CD4-positive, alpha-beta memory T cell (primary cell): Measurements from ENCODE around the gene PACRG. TPM values are rescaled to one million over a fixed set of nuclear protein-coding genes. Genes with fewer than 3 reads are reported as not detected.

Source experiments
- CTCF ChIA-PET: fragments of 350-600 bp; sonication (Branson Sonifier 250); formaldehyde crosslinking; loops from one replicate; lab custom pipeline; 2021; ENCODE audit warnings: inconsistent platforms; ENCODE audit not compliant: partially characterized antibody; lab: Charles Lee
- POLR2A ChIA-PET: fragments of 350-600 bp; sonication (Branson Sonifier 250); formaldehyde crosslinking; loops from one replicate; lab custom pipeline; 2021; ENCODE audit not compliant: partially characterized antibody; lab: Charles Lee
- DNase-seq, 5 donors: peaks; one replicate each; pipeline versions ENCODE4 v3.0.0 to v3.0.0-alpha.2; 2020 to 2022; ENCODE audit warnings: mixed read lengths in 1 of 5
- H3K27ac ChIP-seq: one replicate; pipeline ENCODE4 v1.7.0; 2013; ENCODE audit warnings: low read depth, low read length
- H3K27me3 ChIP-seq: 2 replicates; pipeline ENCODE4 v1.7.0; 2013; ENCODE audit warnings: mild to moderate bottlenecking, low read length, moderate library complexity; ENCODE audit not compliant: insufficient read depth
- H3K36me3 ChIP-seq: 2 replicates; pipeline ENCODE4 v1.7.0; 2013; ENCODE audit warnings: mild to moderate bottlenecking, low read length, moderate library complexity; ENCODE audit not compliant: insufficient read depth
- H3K4me1 ChIP-seq: 2 replicates; pipeline ENCODE4 v1.7.0; 2013; ENCODE audit warnings: mild to moderate bottlenecking, low read length, moderate library complexity; ENCODE audit not compliant: insufficient read depth
- H3K4me3 ChIP-seq, 2 donors: one replicate each; pipeline ENCODE4 v1.7.0; 2013; ENCODE audit warnings: low read length in 2 of 2, mild to moderate bottlenecking in 1 of 2
- H3K9me3 ChIP-seq, 2 donors: one replicate each; pipeline ENCODE4 v1.7.0; 2013; ENCODE audit warnings: low read length in 2 of 2, control low read depth in 1 of 2; ENCODE audit not compliant: control insufficient read depth in 1 of 2
- H3K27ac Mint-ChIP-seq, 7 donors: one replicate each; pipeline ENCODE4 v1.8.0; 2020 to 2021; ENCODE audit warnings: mixed read lengths in 7 of 7, mild to moderate bottlenecking in 6 of 7, inconsistent platforms in 3 of 7, moderate library complexity in 3 of 7
- H3K27me3 Mint-ChIP-seq, 2 donors: one replicate each; pipeline ENCODE4 v1.8.0; 2020 to 2021; ENCODE audit warnings: mixed read lengths in 2 of 2
- H3K36me3 Mint-ChIP-seq, 2 donors: one replicate each; pipeline ENCODE4 v1.8.0; 2020 to 2021; ENCODE audit warnings: mixed read lengths in 2 of 2, inconsistent platforms in 1 of 2, mild to moderate bottlenecking in 1 of 2
- H3K4me1 Mint-ChIP-seq, 4 donors: one replicate each; pipeline ENCODE4 v1.8.0; 2020 to 2021; ENCODE audit warnings: mixed read lengths in 4 of 4, mild to moderate bottlenecking in 1 of 4
- H3K4me3 Mint-ChIP-seq, 8 donors: one replicate each; pipeline ENCODE4 v1.8.0; 2020 to 2021; ENCODE audit warnings: mixed read lengths in 8 of 8, mild to moderate bottlenecking in 7 of 8, moderate library complexity in 6 of 8, inconsistent platforms in 3 of 8
- H3K9me3 Mint-ChIP-seq, 8 donors: one replicate each; pipeline ENCODE4 v1.8.0; 2020 to 2021; ENCODE audit warnings: mixed read lengths in 8 of 8, mild to moderate bottlenecking in 5 of 8, inconsistent platforms in 3 of 8, moderate library complexity in 1 of 8
- intact Hi-C: fragments of 100-400 bp; cut with micrococcal nuclease; formaldehyde crosslinking; loops from one replicate; pipeline ENCODE4 v1.15.1; 2023
- polyA plus RNA-seq, 2 donors: library from polyadenylated mRNA; unstranded; fragments of 300-500 nt; fragmentation: Illumina TruSeq; gene quantifications; one replicate each; pipeline ENCODE4 v1.2.3, GENCODE V29; 2021
- total RNA-seq, 2 experiments: library from RNA; stranded (reverse); gene quantifications; one replicate each; pipeline ENCODE4 v1.2.3, GENCODE V29; 2021

Gene PACRG
- total and polyA plus RNA-seq, 4 experiments from 2014 or later, result 0.21 to 1.5 (median 0.81) TPM; not detected in 1

- Histone ChIP-seq H3K36me3 (no peaks in the 10 kb centered on the region), H3K27me3 (no peaks in the 10 kb centered on the region), H3K27ac (no peak overlapping the region), H3K4me1 (no peaks in the 10 kb centered on the region), H3K4me3 (no peak overlapping the region), H3K9me3 (no peaks in the 10 kb centered on the region)
- intact Hi-C loops, result no loop called here
- Mint-ChIP-seq H3K4me3 (no peak overlapping the region), H3K27me3 (peaks cover 5 to 8% of the 10 kb centered on the region in 2 donors), H3K4me1 (no peaks in the 10 kb centered on the region), H3K27ac (no peak overlapping the region), H3K36me3 (no peaks in the 10 kb centered on the region), H3K9me3 (no peaks in the 10 kb centered on the region)
- ChIA-PET CTCF (no interaction called here), POLR2A (no interaction called here)
- no peak for DNase-seq
Observed at GRCh38 chr6:163290545-163291274, 562.9 kb downstream of the PACRG start.

GRCh38 chr6:163291622-163292021 lies 563.8 kb downstream of the PACRG start:
- Mint-ChIP-seq H3K36me3 (no peaks in the 10 kb centered on the region), H3K9me3 (no peaks in the 10 kb centered on the region), H3K4me3 (no peak overlapping the region), H3K4me1 (no peaks in the 10 kb centered on the region), H3K27me3 (peaks cover 5 to 7% of the 10 kb centered on the region in 2 donors), H3K27ac (no peak overlapping the region)
- no peak overlapping the region for H3K27ac ChIP-seq
- H3K4me1 ChIP-seq, result no peaks in the 10 kb centered on the region
- intact Hi-C loops, result no loop called here
- no peaks in the 10 kb centered on the region for H3K27me3 ChIP-seq
- H3K4me3 ChIP-seq, result no peak overlapping the region
- CTCF ChIA-PET, result no interaction called here
- DNase-seq, result no peak
- no peaks in the 10 kb centered on the region for H3K36me3 ChIP-seq
- POLR2A ChIA-PET, result no interaction called here
- H3K9me3 ChIP-seq, result no peaks in the 10 kb centered on the region

- ChIA-PET CTCF (no interaction called here), POLR2A (no interaction called here)
- Histone ChIP-seq H3K36me3 (no peaks in the 10 kb centered on the region), H3K4me1 (no peaks in the 10 kb centered on the region), H3K4me3 (no peak overlapping the region), H3K27ac (no peak overlapping the region), H3K9me3 (no peaks in the 10 kb centered on the region), H3K27me3 (no peaks in the 10 kb centered on the region)
- Mint-ChIP-seq H3K27ac (no peak overlapping the region), H3K36me3 (no peaks in the 10 kb centered on the region), H3K4me3 (no peak overlapping the region), H3K27me3 (peaks cover 5 to 10% of the 10 kb centered on the region in 2 donors), H3K4me1 (no peaks in the 10 kb centered on the region), H3K9me3 (no peaks in the 10 kb centered on the region)
- intact Hi-C loops, result no loop called here
- no peak for DNase-seq
Observed at GRCh38 chr6:163293286-163293685, 565.5 kb downstream of the PACRG start.

GRCh38 chr6:163294734-163295133 lies 567.0 kb downstream of the PACRG start:
- Mint-ChIP-seq H3K27me3 (peaks cover 5 to 15% of the 10 kb centered on the region in 2 donors), H3K36me3 (no peaks in the 10 kb centered on the region), H3K4me1 (no peaks in the 10 kb centered on the region), H3K27ac (no peak overlapping the region), H3K4me3 (no peak overlapping the region), H3K9me3 (no peaks in the 10 kb centered on the region)
- intact Hi-C loops, result no loop called here
- Histone ChIP-seq H3K27me3 (no peaks in the 10 kb centered on the region), H3K4me3 (no peak overlapping the region), H3K4me1 (no peaks in the 10 kb centered on the region), H3K27ac (no peak overlapping the region), H3K36me3 (no peaks in the 10 kb centered on the region), H3K9me3 (no peaks in the 10 kb centered on the region)
- CTCF ChIA-PET, result no interaction called here
- POLR2A ChIA-PET, result no interaction called here
- no peak for DNase-seq

GRCh38 chr6:163296835-163297519 lies 569.2 kb downstream of the PACRG start:
- Histone ChIP-seq H3K27me3 (no peaks in the 10 kb centered on the region), H3K4me1 (no peaks in the 10 kb centered on the region), H3K27ac (no peak overlapping the region), H3K36me3 (no peaks in the 10 kb centered on the region), H3K9me3 (no peaks in the 10 kb centered on the region), H3K4me3 (no peak overlapping the region)
- H3K27ac Mint-ChIP-seq, result no peak overlapping the region
- intact Hi-C loops, result no loop called here
- no peak overlapping the region for H3K4me3 Mint-ChIP-seq
- H3K27me3 Mint-ChIP-seq, result peaks cover under 1 to 11% of the 10 kb centered on the region in 2 donors
- H3K9me3 Mint-ChIP-seq, result no peaks in the 10 kb centered on the region
- ChIA-PET CTCF (no interaction called here), POLR2A (no interaction called here)
- no peaks in the 10 kb centered on the region for H3K4me1 Mint-ChIP-seq
- H3K36me3 Mint-ChIP-seq, result no peaks in the 10 kb centered on the region
- no peak for DNase-seq

GRCh38 chr6:163298079-163298830 lies 570.5 kb downstream of the PACRG start:
- H3K36me3 ChIP-seq, result no peaks in the 10 kb centered on the region

GRCh38 chr6:163300838-163301237 lies 573.1 kb downstream of the PACRG start:
- no peak overlapping the region for H3K27ac ChIP-seq
- H3K4me1 ChIP-seq, result no peaks in the 10 kb centered on the region
- H3K4me1 Mint-ChIP-seq, result no peaks in the 10 kb centered on the region
- no peaks in the 10 kb centered on the region for H3K36me3 ChIP-seq
- no peak overlapping the region for H3K4me3 ChIP-seq
- intact Hi-C loops, result no loop called here
- no peaks in the 10 kb centered on the region for H3K9me3 ChIP-seq
- H3K9me3 Mint-ChIP-seq, result no peaks in the 10 kb centered on the region
- ChIA-PET POLR2A (no interaction called here), CTCF (no interaction called here)
- H3K4me3 Mint-ChIP-seq, result no peak overlapping the region
- peaks cover 0 to 9% of the 10 kb centered on the region in 2 donors for H3K27me3 Mint-ChIP-seq
- no peaks in the 10 kb centered on the region for H3K36me3 Mint-ChIP-seq
- H3K27ac Mint-ChIP-seq, result no peak overlapping the region
- no peaks in the 10 kb centered on the region for H3K27me3 ChIP-seq
- DNase-seq, result no peak

More at GRCh38 chr6:163298079-163298830, 570.5 kb downstream of the PACRG start:
- H3K4me1 Mint-ChIP-seq, result no peaks in the 10 kb centered on the region
- H3K36me3 Mint-ChIP-seq, result no peaks in the 10 kb centered on the region
- no peaks in the 10 kb centered on the region for H3K9me3 Mint-ChIP-seq
- no peak for DNase-seq
- Histone ChIP-seq H3K9me3 (no peaks in the 10 kb centered on the region), H3K27ac (no peak overlapping the region), H3K27me3 (no peaks in the 10 kb centered on the region), H3K4me3 (no peak overlapping the region), H3K4me1 (no peaks in the 10 kb centered on the region)
- intact Hi-C loops, result no loop called here
- H3K4me3 Mint-ChIP-seq, result no peak overlapping the region
- ChIA-PET CTCF (no interaction called here), POLR2A (no interaction called here)
- H3K27ac Mint-ChIP-seq, result no peak overlapping the region
- peaks cover 0 to 9% of the 10 kb centered on the region in 2 donors for H3K27me3 Mint-ChIP-seq
